HK-2 (cell line): ENCODE measurements around the gene CXCR4.

Source experiments
- DNase-seq: peaks from one replicate; pipeline ENCODE4 v3.0.0-alpha.2; 2018; ENCODE audit not compliant: unreplicated experiment

The CXCR4 gene

DNA sequence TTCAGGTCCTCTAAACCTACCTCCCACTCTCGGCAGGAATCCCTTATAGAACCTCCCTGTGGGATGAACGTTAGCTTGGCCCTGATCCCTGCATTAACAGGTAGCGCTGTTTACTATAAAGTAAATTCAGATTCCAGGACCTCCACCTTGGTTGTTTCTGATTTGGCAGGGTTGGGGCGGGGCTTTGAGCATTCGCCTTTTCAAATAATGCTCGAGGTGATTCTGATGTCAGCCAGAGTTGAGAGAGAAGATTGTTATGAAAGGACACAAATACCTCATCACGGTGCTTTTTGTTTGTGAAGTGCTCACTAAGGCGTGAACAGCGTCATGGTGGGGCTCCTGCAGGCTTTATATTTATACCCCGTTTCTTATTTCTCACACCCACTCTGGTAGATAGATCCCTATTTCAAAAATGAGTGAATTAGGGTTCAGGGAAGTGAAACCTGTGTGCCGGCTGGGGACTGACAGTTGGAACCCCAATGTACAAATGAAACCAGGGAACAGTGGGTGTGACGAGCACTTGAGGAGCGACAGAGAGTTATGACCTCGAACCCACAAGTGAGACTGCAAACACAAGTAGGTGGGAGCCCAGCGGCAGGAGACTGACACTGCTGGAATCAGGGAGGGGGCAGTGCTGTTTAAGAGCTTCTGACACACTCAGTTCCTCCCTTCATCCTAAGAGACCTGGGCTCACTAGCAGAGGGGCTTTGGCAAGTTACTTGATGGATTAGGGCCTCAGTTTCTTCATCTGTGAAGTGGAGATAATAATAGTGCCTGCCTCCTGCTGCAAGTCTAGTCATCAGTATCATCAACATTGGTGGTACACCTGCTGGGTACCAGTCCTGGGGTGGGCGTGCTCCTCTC is 14.2 kb upstream of the CXCR4 start:
- no peak for DNase-seq

DNA sequence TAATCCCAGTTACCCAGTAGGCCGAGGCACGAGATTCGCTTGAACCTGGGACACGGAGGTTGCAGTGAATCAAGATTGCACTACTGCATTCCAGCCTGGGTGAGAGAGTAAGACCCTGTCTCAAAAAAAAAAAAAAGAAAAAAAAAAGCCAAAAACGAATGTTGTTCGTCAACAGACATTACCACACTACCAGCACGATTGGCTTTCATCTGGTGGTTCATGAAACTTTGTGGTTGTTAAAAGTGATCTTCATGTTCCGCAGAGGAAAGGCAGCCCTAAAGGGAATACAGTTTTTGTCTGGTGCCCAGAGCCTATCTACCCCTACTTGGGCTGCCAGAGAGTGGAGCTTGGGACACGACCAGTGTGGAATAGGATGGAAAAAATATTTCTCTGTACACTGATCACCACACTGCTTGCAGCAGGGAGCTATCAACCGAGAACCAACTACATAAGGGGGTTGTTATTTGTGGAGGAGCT is 13.6 kb upstream of the CXCR4 start:
- DNase-seq, result no peak

DNA sequence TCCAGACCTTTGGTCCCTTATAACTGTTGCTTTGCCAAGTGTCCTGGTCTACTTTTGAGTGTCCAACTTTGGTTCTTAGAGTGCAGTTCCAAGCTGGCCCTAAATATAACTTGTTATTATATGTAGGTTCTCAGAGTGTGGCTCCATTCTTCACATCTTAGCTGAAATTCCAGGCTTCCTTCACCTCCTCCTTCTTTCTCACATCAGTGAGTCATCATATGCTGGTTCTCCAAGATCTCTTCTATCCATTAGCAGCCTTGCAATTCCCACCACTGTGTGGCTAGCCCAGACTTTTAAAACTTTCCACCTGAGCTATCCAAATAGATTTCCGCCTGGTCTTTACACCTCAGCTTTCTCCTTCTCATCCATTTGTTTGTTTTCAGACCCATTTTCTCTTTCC is 12.6 kb upstream of the CXCR4 start:
- no peak for DNase-seq

DNA sequence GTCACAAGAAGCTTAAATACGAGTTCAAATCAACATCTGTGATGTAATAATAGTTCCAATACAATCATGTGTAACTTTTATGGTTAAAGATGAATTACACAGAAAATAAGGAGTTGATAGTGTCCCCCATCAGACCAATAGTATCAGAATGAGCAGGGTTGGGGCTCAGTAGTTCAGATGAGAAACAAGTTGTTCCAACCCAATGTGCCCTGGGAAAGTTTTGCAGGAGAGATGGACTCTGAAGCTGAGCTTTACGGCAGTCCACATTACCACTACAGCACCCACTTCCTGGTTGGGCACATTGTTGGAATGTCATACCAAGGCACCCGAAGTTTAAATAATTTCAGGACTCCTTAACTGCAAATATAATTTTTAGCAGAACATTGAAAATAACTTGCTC is 12.1 kb upstream of the CXCR4 start:
- DNase-seq, result no peak

DNA sequence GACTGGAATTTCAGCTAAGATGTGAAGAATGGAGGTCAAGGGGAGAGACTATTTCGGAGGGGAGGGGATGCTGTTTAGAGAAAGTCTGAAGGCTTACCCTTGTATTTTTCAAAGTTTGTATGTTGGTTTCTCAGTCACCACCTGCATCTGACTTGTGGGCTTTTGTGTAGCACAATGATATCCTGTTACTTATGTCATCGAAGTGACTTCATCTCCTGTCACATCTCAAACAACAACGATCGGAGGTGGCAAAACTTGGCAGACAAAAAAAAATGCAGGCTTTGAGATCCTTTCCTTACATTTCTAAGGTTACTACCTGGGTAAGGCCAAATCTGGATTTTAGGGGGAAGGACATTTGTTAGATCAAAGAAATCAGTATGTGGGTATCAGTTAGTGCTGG is 11.7 kb upstream of the CXCR4 start:
- no peak for DNase-seq

DNA sequence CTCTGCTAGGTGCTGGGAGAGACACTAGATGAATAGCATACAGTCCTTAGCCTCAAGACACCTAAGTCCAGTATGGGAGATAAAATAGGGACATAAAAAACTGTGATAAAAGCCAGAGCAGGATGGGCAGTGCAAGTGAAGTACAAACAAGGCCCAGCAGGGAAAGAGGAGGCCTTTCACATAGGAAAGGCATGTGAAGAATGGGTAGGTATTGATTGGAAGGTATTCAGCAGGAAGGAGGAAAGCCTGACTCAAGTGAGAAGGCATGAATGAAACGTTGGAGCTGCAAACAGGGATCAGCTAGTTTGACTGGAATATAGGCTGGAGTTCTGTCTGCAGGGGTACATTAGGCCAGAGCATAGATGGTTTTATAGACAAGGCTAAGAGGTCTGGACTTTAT is 11.0 kb upstream of the CXCR4 start:
- DNase-seq, result no peak

DNA sequence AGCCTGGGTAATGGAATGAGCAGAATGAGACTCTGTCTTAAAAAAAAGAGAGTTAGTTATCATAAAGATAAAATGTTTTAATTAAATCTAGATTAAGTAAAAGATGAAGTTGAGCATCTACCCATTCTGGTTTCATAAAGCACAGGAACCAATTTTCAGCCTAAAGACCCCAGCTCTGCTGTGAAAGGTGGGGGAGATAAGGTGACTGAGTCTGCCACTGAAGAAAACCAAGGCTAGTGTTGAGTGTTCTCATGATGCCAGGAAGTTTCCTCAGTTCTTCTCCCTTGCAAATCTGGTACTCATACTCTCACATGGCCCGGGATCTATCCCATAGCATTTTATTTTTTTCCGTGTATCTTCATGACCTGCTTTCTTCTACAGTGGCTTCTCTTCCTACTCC is 10.4 kb upstream of the CXCR4 start:
- no peak for DNase-seq

DNA sequence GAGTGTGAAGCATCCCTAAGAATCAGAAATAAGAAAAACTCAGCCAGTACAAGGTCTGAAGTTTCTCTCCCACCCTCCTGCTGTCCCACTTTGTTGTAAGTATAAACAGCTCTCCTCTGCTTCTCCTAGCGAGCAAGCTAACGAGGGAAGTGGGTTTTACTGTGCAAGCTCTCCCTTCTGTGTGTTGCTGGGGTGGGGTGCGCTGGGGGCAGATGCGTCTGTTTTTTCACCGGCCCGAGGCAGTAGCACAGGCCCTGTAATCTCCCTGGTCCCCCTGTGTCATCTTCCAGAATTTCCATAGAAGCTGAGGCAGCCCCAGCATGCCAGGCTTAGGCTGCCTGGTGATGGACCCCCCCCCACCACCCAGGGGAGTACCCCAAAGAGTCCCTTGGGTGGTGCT is 9.4 kb upstream of the CXCR4 start:
- no peak for DNase-seq

DNA sequence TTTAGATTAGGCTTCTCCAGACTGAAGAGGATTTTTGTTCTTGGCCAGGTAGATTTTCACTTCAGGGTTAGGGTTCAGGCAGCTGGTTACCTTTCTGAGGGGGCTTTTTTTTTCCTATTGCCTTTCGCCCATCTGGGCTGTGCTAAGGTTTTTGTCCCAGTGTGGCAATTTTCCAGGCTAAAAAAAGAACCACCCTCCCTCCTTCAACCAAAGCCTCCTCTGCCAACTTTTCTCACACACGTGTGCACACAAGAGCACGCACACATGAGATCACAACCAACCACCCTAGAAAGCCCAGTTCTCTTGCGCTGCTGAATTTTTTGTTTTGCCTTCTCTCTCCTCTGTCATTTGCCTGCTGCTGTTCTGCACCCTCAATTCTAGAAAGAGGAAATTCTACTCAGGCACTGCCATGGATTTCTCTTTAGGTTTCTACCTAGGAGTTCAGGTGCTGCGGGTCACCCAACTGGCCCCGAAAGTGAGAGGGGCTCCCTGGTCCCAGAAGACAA is 8.5 kb upstream of the CXCR4 start:
- no peak for DNase-seq

DNA sequence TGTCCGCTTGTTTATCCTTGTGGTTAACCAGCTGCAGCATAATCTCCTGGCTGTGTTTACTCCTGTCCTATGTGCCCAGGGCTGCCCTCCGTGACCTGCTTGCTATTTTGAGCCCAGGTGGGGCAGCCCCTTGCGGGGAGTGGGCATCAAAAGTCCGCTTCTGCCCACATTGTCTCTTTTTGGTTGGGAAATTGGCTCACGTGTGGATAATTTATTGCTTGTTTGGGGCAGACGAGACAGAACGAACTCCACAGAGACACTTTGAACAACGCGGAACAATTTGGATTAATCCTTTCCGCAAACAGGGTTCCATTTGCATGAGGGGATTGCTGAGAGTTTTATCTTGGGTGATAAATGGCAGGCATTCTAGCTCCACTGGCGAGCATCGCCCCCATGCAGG is 8.1 kb upstream of the CXCR4 start:
- no peak for DNase-seq

DNA sequence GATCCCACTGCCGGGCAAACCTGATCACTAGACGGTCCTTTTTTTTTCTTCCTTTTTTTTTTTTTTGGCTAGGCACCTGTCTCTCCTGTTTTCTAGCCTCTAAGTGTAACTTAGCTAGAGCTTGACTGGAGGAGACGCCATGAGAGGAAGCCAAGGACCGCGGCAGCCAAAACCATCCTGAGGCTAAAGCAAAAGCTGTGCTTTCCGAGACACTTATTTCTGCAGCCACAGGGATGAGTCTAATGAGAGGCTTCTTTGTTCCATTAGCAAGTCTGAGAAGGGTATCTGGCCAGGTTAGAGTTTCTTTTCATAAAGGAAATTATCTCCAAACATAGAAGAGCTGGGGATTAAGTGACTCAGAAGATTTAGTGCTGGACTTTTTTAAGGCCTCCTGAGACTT is 7.3 kb upstream of the CXCR4 start:
- DNase-seq, result no peak

DNA sequence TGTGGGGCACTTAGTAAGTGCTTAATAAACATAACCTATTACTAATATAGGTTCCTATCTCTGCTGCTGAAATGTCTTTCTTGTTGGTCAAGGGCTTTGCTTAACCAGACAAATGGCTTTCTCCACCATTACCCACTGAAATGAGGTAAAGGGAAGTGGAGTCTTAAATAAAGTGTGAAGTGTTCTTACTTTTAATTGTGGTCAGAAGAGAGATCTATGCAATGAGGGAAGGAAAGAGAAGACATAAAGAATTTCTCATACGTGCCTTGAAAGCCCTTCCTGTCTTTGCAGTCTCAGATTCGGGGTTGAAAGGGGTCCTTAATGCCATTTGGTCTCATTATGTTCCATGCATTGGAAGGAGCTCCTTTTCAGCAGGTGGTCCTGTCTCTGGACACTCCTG is 6.9 kb upstream of the CXCR4 start:
- DNase-seq, result no peak

DNA sequence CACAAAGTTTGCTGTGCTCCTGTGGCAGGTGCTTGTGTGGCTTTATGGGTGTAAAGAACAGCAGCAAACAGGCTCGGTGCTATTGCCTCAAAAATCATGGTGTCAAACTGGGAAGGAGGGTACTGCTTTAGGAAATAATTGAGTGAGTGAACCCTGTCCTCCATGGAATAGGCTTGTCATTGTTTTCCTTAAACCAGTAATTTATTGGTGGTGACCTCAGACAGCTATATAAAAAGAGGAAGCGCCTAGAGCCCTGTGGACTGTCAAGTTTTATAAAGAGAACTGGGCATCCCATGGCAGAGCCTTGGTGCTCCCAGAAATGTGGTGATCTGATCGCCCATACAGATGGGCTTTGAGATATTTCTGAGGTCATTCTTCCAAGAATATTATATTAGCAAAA is 4.7 kb upstream of the CXCR4 start:
- DNase-seq, result no peak

DNA sequence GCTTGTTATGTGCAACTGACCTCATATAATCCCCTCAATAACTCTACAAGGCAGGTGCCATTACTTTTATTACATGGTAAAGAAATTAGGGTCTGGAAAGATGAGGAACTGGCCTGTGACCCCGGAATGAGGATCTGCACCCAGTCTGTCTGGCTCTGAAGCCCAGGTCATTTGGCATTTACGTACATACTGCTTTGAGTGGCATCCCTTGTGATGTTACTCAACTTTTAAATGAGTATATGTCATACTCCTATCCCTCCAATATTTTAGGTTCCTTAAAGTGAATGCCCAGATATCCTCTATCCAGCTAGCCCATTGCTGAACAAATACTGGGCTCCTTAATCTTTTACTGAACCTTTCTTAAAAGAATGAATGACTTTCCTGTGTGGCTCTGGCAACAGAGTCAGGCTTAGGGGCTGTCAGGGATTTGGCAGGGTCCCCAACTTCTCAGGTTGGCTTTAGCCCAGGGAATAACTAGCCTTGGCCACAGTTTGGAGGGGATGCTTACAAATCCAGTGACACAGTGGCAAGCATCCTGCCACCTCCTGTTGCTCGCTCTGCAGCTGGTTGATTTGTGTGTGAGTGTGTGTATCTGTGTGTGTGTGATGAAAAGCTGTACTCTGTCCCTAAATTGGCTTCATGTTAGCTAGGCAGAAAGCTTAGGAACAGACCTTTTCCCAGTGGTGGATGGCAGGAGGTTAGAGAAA is 3.4 kb upstream of the CXCR4 start:
- no peak for DNase-seq

DNA sequence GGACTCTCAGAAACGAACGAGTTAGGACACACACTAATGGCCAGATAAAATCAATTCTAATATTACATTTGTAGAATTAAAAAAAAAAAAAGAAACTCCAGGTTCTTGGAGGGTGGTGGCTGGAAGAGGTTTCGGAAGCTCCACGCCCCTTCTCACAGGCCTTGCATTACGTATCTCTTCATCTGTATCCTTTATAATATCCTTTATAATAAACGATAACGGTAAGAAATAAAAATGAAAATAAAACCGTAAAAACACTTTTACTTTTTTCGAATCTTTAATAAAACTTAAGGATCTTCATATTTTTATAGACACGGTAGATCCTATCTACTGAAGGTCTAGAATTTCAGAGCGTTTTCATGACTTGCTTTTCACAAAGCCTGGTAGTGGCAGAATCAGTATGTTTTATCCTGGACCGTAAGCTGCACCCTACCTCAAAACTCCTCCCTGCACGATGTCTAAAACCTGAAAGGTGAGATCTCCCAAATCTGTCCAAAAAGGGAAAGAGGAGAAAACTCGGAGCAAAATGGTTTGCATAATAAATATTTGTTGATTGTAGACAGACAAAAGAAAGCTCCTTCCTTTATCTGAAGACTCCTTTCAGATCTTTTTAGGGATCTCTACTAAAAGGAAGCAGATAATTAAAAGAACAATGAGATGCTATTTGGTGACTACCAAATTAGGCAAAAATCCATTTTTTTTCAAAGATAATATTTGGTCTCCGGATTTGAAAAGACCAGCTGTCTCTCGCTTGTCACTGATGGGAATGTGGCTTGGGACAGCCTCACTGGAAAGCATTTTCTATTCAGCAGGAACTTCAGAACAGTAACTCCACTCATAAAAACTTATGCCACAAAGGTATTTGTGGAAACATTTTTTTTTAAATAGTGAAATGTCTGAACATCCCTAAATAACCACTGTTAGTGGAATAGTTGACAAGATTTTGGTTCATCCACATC is 2.0 kb upstream of the CXCR4 start:
- no peak for DNase-seq

DNA sequence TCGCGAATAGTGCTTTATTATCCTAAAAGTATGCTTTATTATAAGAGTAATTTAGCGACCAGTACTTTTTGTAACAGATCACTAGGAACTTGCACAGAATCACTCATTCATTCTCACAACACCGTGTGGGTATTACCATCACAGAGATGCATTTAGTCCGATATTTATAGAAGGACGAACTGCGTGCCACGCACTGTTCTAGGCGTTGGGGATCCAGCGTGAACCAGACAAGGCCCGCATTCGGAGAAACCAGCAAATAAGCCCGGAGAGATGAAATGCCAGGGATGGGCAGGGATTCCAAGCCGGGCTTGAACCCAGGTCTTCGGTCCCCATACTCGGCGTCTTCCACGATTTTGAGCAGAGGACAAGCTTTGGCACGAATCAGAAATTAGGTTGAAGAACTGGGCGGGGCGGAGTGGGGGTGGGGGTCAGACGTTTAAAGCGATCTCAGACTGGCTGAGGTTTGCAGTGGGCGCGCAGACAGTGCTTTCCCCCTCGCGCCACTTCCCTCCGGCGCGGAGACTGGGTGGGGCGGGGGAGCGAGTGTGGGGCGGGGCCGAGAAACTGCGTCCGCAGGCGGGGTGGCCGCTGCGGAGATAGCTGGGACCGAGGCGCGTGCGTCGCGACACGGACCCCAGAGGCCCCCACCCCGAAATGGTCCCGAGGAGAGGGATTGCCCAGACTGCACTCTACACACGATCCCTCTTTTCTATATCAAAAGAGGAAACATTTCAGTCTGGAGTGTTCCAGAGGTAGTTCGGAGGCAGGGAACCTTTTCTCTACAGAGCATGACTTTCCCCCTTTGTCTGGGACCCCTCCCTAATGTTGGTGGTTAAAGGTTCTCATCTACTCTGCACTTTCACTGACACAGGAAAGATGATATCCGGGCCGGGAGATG is 1.1 kb upstream of the CXCR4 start:
- no peak for DNase-seq

DNA sequence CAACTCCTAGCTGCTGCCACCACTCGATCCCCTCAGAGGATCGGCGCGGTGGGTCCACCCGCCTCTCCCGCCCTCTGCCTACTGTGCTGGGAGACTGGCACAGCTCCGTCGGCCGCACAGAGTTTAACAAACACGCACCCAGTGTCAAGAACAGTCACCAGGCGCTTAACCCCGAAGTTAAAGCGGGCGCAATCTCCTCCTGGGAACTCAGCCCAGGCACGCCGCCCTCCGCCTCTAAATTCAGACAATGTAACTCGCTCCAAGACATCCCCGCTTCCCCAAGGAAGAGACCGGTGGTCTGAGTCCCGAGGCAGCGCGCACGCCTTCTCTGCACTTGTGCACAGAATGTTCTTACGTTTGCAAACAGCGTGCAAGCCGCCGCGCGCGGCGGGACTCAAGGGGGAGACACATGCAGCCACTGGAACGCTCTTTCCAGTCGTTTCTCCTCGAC is 533 bp downstream of the CXCR4 start:
- peak; percentile 11 for DNase-seq

DNA sequence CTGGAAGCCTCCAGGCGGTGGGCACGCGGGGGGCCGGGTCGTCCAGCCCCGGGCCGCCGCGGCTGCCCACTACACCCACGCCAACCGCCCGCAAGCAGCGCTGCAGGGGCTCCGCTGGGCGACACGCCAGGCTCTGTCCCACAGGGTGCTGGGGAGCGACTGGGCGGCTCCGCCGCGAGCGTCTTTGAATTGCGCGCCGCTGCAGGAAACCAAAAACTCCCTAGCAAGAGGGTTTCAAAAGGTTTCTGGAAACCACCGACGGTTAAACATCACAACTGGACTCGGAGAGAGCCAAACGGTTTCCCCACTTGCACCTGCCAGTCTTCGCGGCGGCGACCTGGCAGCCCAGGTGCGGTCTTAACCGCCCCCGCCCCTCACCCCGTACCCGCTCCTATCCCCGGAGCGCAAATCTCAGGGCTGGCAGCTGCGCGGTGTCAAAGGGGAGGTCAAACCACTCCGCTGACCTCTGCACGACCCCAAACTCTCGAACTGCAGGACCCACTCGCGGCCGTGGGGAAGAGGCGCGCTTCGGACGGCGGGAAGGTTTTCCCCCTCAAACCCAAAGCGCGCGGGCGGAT is 1.0 kb downstream of the CXCR4 start:
- no peak for DNase-seq

DNA sequence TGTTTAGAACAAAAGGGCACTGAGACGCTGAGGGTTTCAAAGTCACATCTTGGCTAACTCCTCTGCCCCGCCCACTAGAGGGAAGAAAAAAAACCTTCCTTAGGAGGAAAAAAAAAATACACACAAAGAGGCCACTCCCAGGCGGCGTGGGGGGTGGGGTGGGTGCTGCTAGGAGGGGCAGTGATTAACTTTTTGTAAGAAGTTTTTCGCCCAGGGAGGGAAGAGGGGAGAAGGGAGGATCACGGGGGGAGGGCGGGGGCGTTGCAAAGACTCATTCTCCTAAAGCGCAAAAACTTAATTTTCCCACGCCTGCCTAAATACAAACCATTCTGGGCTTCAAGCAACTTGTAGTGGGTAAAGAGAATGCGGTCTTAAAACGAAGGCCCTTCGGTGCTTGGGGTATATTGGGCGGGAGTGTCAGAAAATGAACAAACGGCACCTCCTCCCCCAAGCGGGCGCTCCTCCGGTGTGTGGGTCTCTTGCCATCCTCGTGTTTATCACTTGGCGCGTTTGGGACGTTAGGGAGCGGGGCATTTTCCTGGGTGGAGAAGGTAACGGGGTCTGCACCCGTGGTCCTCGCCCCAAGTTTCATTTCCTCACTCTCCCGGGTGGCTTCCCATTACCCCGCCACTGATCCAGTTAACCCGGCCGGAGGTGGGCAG is 1.7 kb downstream of the CXCR4 start:
- DNase-seq, result no peak

DNA sequence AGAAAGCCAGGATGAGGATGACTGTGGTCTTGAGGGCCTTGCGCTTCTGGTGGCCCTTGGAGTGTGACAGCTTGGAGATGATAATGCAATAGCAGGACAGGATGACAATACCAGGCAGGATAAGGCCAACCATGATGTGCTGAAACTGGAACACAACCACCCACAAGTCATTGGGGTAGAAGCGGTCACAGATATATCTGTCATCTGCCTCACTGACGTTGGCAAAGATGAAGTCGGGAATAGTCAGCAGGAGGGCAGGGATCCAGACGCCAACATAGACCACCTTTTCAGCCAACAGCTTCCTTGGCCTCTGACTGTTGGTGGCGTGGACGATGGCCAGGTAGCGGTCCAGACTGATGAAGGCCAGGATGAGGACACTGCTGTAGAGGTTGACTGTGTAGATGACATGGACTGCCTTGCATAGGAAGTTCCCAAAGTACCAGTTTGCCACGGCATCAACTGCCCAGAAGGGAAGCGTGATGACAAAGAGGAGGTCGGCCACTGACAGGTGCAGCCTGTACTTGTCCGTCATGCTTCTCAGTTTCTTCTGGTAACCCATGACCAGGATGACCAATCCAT is 2.7 kb downstream of the CXCR4 start:
- DNase-seq, result no peak
